ENCODE measurements around the gene INO80C. TPM values are rescaled to one million over a fixed set of nuclear protein-coding genes. Genes with fewer than 3 reads are reported as not detected.
"Not testable (repeated sequence)": the region's sequence is repeated elsewhere in the genome, so short reads cannot be mapped to it uniquely, and the experiment has no call there.

Gene INO80C
- total RNA-seq, 2 experiments from 2014 or later, result 30.8 to 37.4 TPM

GRCh38 chr18:35497027-35497369 is 762 bp downstream of the INO80C start:
- ChIA-PET POLR2A (interaction anchor here (0.6 to 2.4 kb wide), 7 partner anchors 10 to 119 kb away, joined by 3 to 27 read pairs (median 4); partner anchors contain the start of gene GALNT1), CTCF (interaction anchor here (1.0 to 1.5 kb wide), 3 partner anchors 16 to 78 kb away, joined by 3 to 6 read pairs (median 3); no protein-coding TSS in a partner anchor)
- Mint-ChIP-seq H3K27me3 (no peaks in the 10 kb centered on the region), H3K36me3 (ENCODE audit: low read depth) (no peaks in the 10 kb centered on the region), H3K4me3 (peak overlapping the region; percentile 85), H3K27ac (peak overlapping the region; percentile 97), H3K9me3 (ENCODE audit: low read depth) (no peaks in the 10 kb centered on the region), H3K4me1 (peaks cover 33% of the 10 kb centered on the region)
- DNase-seq (peak; percentile 42), ATAC-seq (peak; percentile 32)
- intact Hi-C loops (cut with DNase I, micrococcal nuclease), result loop anchor here (1.0 to 10.0 kb wide), 21 partner anchors 19 to 1330 kb away; partner anchors contain the start of genes ELP2 (in 2 of the 2), RMP24 (in 2 of the 2), RPRD1A (in 2 of the 2) and SLC39A6 (in 2 of the 2)

GRCh38 chr18:35495536-35496314 is 2.0 kb downstream of the INO80C start:
- no peak for DNase-seq
- ChIA-PET CTCF (interaction anchor here (0.6 kb wide), 1 partner anchor 1339 kb away, joined by 3 read pairs; no protein-coding TSS in a partner anchor), POLR2A (interaction anchor here (1.0 to 2.4 kb wide), 2 partner anchors 12 to 18 kb away, joined by 3 to 27 read pairs; no protein-coding TSS in a partner anchor)
- H3K9me3 Mint-ChIP-seq (ENCODE audit: low read depth), result no peaks in the 10 kb centered on the region
- peak overlapping the region; percentile 85 for H3K4me3 Mint-ChIP-seq
- no peak for ATAC-seq
- H3K27me3 Mint-ChIP-seq, result no peaks in the 10 kb centered on the region
- peak overlapping the region; percentile 20 for H3K27ac Mint-ChIP-seq
- intact Hi-C loops (cut with DNase I, micrococcal nuclease), result loop anchor here (2.0 to 10.0 kb wide), 9 partner anchors 82 to 1332 kb away; partner anchors contain the start of genes ELP2 (in 1 of the 2), KIAA1328 (in 1 of the 2), RPRD1A (in 1 of the 2) and SLC39A6 (in 1 of the 2)
- no peaks in the 10 kb centered on the region for H3K36me3 Mint-ChIP-seq (ENCODE audit: low read depth)
- H3K4me1 Mint-ChIP-seq, result peaks cover 39% of the 10 kb centered on the region

GRCh38 chr18:35494251-35495220 is 3.2 kb downstream of the INO80C start:
- H3K27ac Mint-ChIP-seq, result peak overlapping the region; percentile 1
- H3K4me3 Mint-ChIP-seq, result no peak overlapping the region
- no peaks in the 10 kb centered on the region for H3K27me3 Mint-ChIP-seq
- peaks cover 39% of the 10 kb centered on the region for H3K4me1 Mint-ChIP-seq
- ATAC-seq, result no peak
- POLR2A ChIA-PET, result interaction anchor here (1.1 kb wide), 1 partner anchor 16 kb away, joined by 3 read pairs; no protein-coding TSS in a partner anchor
- intact Hi-C loops (cut with DNase I, micrococcal nuclease), result loop anchor here (5.0 to 10.0 kb wide), 6 partner anchors 83 to 1333 kb away; partner anchors contain the start of genes KIAA1328 (in 1 of the 2), RPRD1A (in 1 of the 2), TPGS2 (in 1 of the 2) and ZNF397 (in 1 of the 2)
- CTCF ChIA-PET, result interaction anchor here (0.6 to 1.5 kb wide), 3 partner anchors 21 to 1340 kb away, joined by 3 to 4 read pairs (median 4); no protein-coding TSS in a partner anchor
- no peaks in the 10 kb centered on the region for H3K9me3 Mint-ChIP-seq (ENCODE audit: low read depth)
- no peak for DNase-seq
- H3K36me3 Mint-ChIP-seq (ENCODE audit: low read depth), result no peaks in the 10 kb centered on the region

GRCh38 chr18:35491700-35492077 is 6.1 kb downstream of the INO80C start:
- ATAC-seq, result peak; percentile 57
- Mint-ChIP-seq H3K4me1 (peaks cover 46% of the 10 kb centered on the region), H3K27ac (no peak overlapping the region), H3K27me3 (no peaks in the 10 kb centered on the region), H3K4me3 (no peak overlapping the region), H3K36me3 (ENCODE audit: low read depth) (peaks cover 10% of the 10 kb centered on the region), H3K9me3 (ENCODE audit: low read depth) (peaks cover 2% of the 10 kb centered on the region)
- intact Hi-C loops (cut with DNase I, micrococcal nuclease), result loop anchor here in 1 of 2 experiments (10.0 kb wide), 2 partner anchors 247 to 573 kb away; partner anchors contain the start of genes RPRD1A and ZNF397
- CTCF ChIA-PET, result no interaction called here
- POLR2A ChIA-PET, result no interaction called here
- no peak for DNase-seq

- Mint-ChIP-seq H3K27me3 (no peaks in the 10 kb centered on the region), H3K9me3 (ENCODE audit: low read depth) (peaks cover 2% of the 10 kb centered on the region), H3K27ac (no peak overlapping the region), H3K4me3 (no peak overlapping the region), H3K4me1 (peaks cover 41% of the 10 kb centered on the region), H3K36me3 (ENCODE audit: low read depth) (peaks cover 10% of the 10 kb centered on the region)
- intact Hi-C loops (cut with DNase I, micrococcal nuclease), result loop anchor here in 1 of 2 experiments (10.0 kb wide), 2 partner anchors 246 to 574 kb away; partner anchors contain the start of genes RPRD1A and ZNF397
- POLR2A ChIA-PET, result no interaction called here
- CTCF ChIA-PET, result no interaction called here
- ATAC-seq (no peak), DNase-seq (no peak)
Measured at GRCh38 chr18:35490894-35491699, 6.7 kb downstream of the INO80C start.

GRCh38 chr18:35489913-35490490 is 7.8 kb downstream of the INO80C start:
- Mint-ChIP-seq H3K9me3 (ENCODE audit: low read depth) (peaks cover 2% of the 10 kb centered on the region), H3K4me3 (no peak overlapping the region), H3K27me3 (no peaks in the 10 kb centered on the region), H3K27ac (no peak overlapping the region), H3K4me1 (peaks cover 36% of the 10 kb centered on the region), H3K36me3 (ENCODE audit: low read depth) (peaks cover 10% of the 10 kb centered on the region)
- CTCF ChIA-PET, result no interaction called here
- intact Hi-C loops (cut with DNase I, micrococcal nuclease), result loop anchor here in 1 of 2 experiments (10.0 kb wide), 2 partner anchors 245 to 575 kb away; partner anchors contain the start of genes RPRD1A and ZNF397
- DNase-seq, result no peak
- ATAC-seq, result no peak
- POLR2A ChIA-PET, result no interaction called here

GRCh38 chr18:35489281-35489680 is 8.5 kb downstream of the INO80C start:
- H3K9me3 Mint-ChIP-seq (ENCODE audit: low read depth); CTCF ChIA-PET; POLR2A ChIA-PET; H3K27ac Mint-ChIP-seq; H3K27me3 Mint-ChIP-seq; H3K4me3 Mint-ChIP-seq; ATAC-seq; H3K36me3 Mint-ChIP-seq (ENCODE audit: low read depth); DNase-seq; intact Hi-C loops (cut with DNase I, micrococcal nuclease): not testable (repeated sequence)
- peaks cover 36% of the 10 kb centered on the region for H3K4me1 Mint-ChIP-seq

GRCh38 chr18:35488396-35488795 is 9.4 kb downstream of the INO80C start:
- POLR2A ChIA-PET; H3K36me3 Mint-ChIP-seq (ENCODE audit: low read depth); ATAC-seq; H3K9me3 Mint-ChIP-seq (ENCODE audit: low read depth); CTCF ChIA-PET; DNase-seq; H3K27ac Mint-ChIP-seq; H3K4me3 Mint-ChIP-seq; H3K27me3 Mint-ChIP-seq; intact Hi-C loops (cut with DNase I, micrococcal nuclease): not testable (repeated sequence)
- H3K4me1 Mint-ChIP-seq, result peaks cover 39% of the 10 kb centered on the region

GRCh38 chr18:35487525-35487924 is 10.2 kb downstream of the INO80C start:
- CTCF ChIA-PET; H3K4me3 Mint-ChIP-seq; ATAC-seq; H3K27ac Mint-ChIP-seq; H3K27me3 Mint-ChIP-seq; POLR2A ChIA-PET; H3K36me3 Mint-ChIP-seq (ENCODE audit: low read depth); DNase-seq; H3K9me3 Mint-ChIP-seq (ENCODE audit: low read depth); intact Hi-C loops (cut with DNase I, micrococcal nuclease): not testable (repeated sequence)
- H3K4me1 Mint-ChIP-seq, result peaks cover 47% of the 10 kb centered on the region

GRCh38 chr18:35485852-35486251 is 11.9 kb downstream of the INO80C start:
- ChIA-PET CTCF (no interaction called here), POLR2A (interaction anchor here (0.9 kb wide), 1 partner anchor 15 kb away, joined by 3 read pairs; no protein-coding TSS in a partner anchor)
- intact Hi-C loops (cut with DNase I, micrococcal nuclease), result loop anchor here in 1 of 2 experiments (2.0 kb wide), 1 partner anchor 91 kb away; no protein-coding TSS in a partner anchor
- DNase-seq (no peak), ATAC-seq (no peak)
- peaks cover 43% of the 10 kb centered on the region for H3K4me1 Mint-ChIP-seq
- H3K4me3 Mint-ChIP-seq, result no peak overlapping the region
- H3K9me3 Mint-ChIP-seq (ENCODE audit: low read depth), result peaks cover 2% of the 10 kb centered on the region
- H3K36me3 Mint-ChIP-seq (ENCODE audit: low read depth), result peaks cover 12% of the 10 kb centered on the region
- H3K27ac Mint-ChIP-seq, result no peak overlapping the region
- H3K27me3 Mint-ChIP-seq, result no peaks in the 10 kb centered on the region
